IPS-18a (cell line): Measurements from ENCODE around the gene ZFP64.

Experiments used
- H3K27ac ChIP-seq: one replicate; pipeline ENCODE4 v1.5.1; 2013; ENCODE audit warnings: low read length
- H3K27me3 ChIP-seq: one replicate; pipeline ENCODE4 v1.6.1; 2013; ENCODE audit warnings: mild to moderate bottlenecking, low read length; ENCODE audit not compliant: control insufficient read depth, insufficient read depth
- H3K36me3 ChIP-seq: one replicate; pipeline ENCODE4 v1.6.1; 2013; ENCODE audit warnings: low read depth, low read length; ENCODE audit not compliant: control insufficient read depth
- H3K4me1 ChIP-seq: one replicate; pipeline ENCODE4 v1.6.1; 2013; ENCODE audit warnings: low read depth, low read length; ENCODE audit not compliant: control insufficient read depth
- H3K4me3 ChIP-seq: one replicate; pipeline ENCODE4 v1.5.1; 2013; ENCODE audit warnings: low read length
- H3K9ac ChIP-seq: one replicate; pipeline ENCODE4 v1.6.1; 2013; ENCODE audit warnings: mild to moderate bottlenecking, low read length, moderate library complexity
- H3K9me3 ChIP-seq: one replicate; pipeline ENCODE4 v1.6.1; 2013; ENCODE audit warnings: low read depth, low read length; ENCODE audit not compliant: control insufficient read depth

The ZFP64 gene

DNA sequence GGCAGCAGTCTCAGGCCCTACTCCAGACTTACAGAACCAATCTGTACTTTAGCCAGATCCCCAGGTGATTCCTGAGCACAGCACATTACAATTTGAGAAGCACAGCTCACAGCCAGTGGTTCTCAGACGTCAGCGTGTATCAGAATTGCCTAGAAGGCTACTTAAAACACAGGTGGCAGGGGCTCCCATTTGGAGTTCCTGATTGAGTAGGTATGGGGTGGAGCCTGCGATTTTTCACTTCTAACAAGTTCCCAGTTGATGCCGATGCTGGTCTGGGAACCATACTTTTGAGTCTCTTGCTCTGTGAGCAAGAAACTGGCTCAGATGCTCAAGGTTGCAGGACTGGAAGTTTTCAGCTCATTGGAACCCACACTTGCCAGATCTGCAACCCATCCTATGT is 89.5 kb downstream of the ZFP64 start:
- Histone ChIP-seq H3K9me3 (no peaks in the 10 kb centered on the region), H3K4me3 (no peak overlapping the region), H3K9ac (no peak overlapping the region), H3K4me1 (peaks cover 15% of the 10 kb centered on the region), H3K27ac (no peak overlapping the region), H3K27me3 (peaks cover 51% of the 10 kb centered on the region), H3K36me3 (peaks cover 4% of the 10 kb centered on the region)
